Lower lobe of right lung (tissue), 2 donors: Measurements from ENCODE around the gene NBPF14. TPM values are rescaled to one million over a fixed set of nuclear protein-coding genes. Genes with fewer than 3 reads are reported as not detected.
"Not testable (repeated sequence)": the region's sequence is repeated elsewhere in the genome, so short reads cannot be mapped to it uniquely, and the experiment has no call there.

Source experiments
- ATAC-seq, 2 donors: fragments of 200-7000 bp; cut with Tn5 transposase; one replicate each; pipeline ENCODE4 v1.9.1; 2020 to 2022; ENCODE audit warnings: mild to moderate bottlenecking in 2 of 2, moderate library complexity in 2 of 2
- DNase-seq: peaks from one replicate; pipeline ENCODE4 v3.0.0-alpha.2; 2020
- H3K27ac ChIP-seq: fragments of 200-600 bp; one replicate; pipeline ENCODE4 v1.8.0; 2022
- H3K27me3 ChIP-seq: fragments of 200-600 bp; one replicate; pipeline ENCODE4 v1.8.0; 2022; ENCODE audit warnings: low read depth
- H3K36me3 ChIP-seq: fragments of 200-600 bp; one replicate; pipeline ENCODE4 v1.8.0; 2022; ENCODE audit warnings: mild to moderate bottlenecking
- H3K4me1 ChIP-seq: fragments of 200-600 bp; one replicate; pipeline ENCODE4 v1.8.0; 2022
- H3K4me3 ChIP-seq: fragments of 200-600 bp; one replicate; pipeline ENCODE4 v1.8.0; 2022; ENCODE audit warnings: mild to moderate bottlenecking
- H3K9me3 ChIP-seq: fragments of 200-600 bp; one replicate; pipeline ENCODE4 v1.8.0; 2022
- intact Hi-C: fragments of 100-400 bp; cut with DNase I; formaldehyde crosslinking; loops from one replicate; pipeline ENCODE4 v1.11.0; 2022
- total RNA-seq: library from RNA; stranded (reverse); fragmentation: NEBNext Ultra II Directional; extraction: Animal tissue kit (Norgen Biotek cat#: 25700); gene quantifications from one replicate; pipeline ENCODE4 v1.2.1, GENCODE V29; 2021
- donor health status: DM: no; HTN: yes; CAD: no; lungs with severe emphysema.

NBPF14 gene
- total RNA-seq, 1 donor from 2014 or later: 18.7 TPM

GRCh38 chr1:148514310-148514709 lies 81.5 kb downstream of the NBPF14 start:
- H3K4me3 ChIP-seq, H3K27me3 ChIP-seq, H3K9me3 ChIP-seq, H3K36me3 ChIP-seq, ATAC-seq, H3K4me1 ChIP-seq, H3K27ac ChIP-seq, DNase-seq, intact Hi-C loops: not testable (repeated sequence)

GRCh38 chr1:148512571-148513184 lies 83.1 kb downstream of the NBPF14 start:
- H3K9me3 ChIP-seq, H3K4me3 ChIP-seq, H3K4me1 ChIP-seq, H3K36me3 ChIP-seq, ATAC-seq, intact Hi-C loops, H3K27ac ChIP-seq, H3K27me3 ChIP-seq, DNase-seq: not testable (repeated sequence)

- H3K9me3 ChIP-seq, H3K4me3 ChIP-seq, H3K4me1 ChIP-seq, ATAC-seq, H3K36me3 ChIP-seq, DNase-seq, H3K27me3 ChIP-seq, intact Hi-C loops, H3K27ac ChIP-seq: not testable (repeated sequence)
Measured at GRCh38 chr1:148493933-148494332, 101.9 kb downstream of the NBPF14 start.

- H3K27ac ChIP-seq, intact Hi-C loops, H3K9me3 ChIP-seq, DNase-seq, ATAC-seq, H3K36me3 ChIP-seq, H3K4me3 ChIP-seq, H3K4me1 ChIP-seq, H3K27me3 ChIP-seq: not testable (repeated sequence)
Measured at GRCh38 chr1:148483029-148483428, 112.8 kb downstream of the NBPF14 start, which contains the start of gene PPIAL4G. TSS of gene PPIAL4G (minus strand) at chr1:148483302. CDS start at chr1:148483252, 50 bp downstream.

Other genes with a start within 250 kb of the NBPF14 start
- gene PPIAL4G, start 112.7 kb downstream of the NBPF14 start, total RNA-seq: not detected
- gene NUDT4B, start 152.8 kb upstream of the NBPF14 start, total RNA-seq: not detected
- 153 TPM for gene PDE4DIP, start 248.4 kb upstream of the NBPF14 start, total RNA-seq